ENCODE results near the gene INTS14.
"Not testable (repeated sequence)": the region's sequence is repeated elsewhere in the genome, so short reads cannot be mapped to it uniquely, and the experiment has no call there.

INTS14 gene

GRCh38 chr15:65630760-65631159, 19.8 kb upstream of the INTS14 start:
- no peak for DNase-seq

- no peak for DNase-seq
Measured at GRCh38 chr15:65629548-65629947, 18.6 kb upstream of the INTS14 start.

- no peak for DNase-seq
Measured at GRCh38 chr15:65626856-65627255, 15.9 kb upstream of the INTS14 start.

GRCh38 chr15:65623103-65623502, 12.2 kb upstream of the INTS14 start:
- DNase-seq = no peak

- no peak for DNase-seq
Measured at GRCh38 chr15:65621638-65622037, 10.7 kb upstream of the INTS14 start, which contains the start of gene SLC24A1. TSS of gene SLC24A1 (plus strand) at chr15:65621938. CDS start at chr15:65624081, 2,143 bp downstream.

GRCh38 chr15:65620833-65621232, 9.9 kb upstream of the INTS14 start:
- DNase-seq = no peak

- DNase-seq = no peak
Measured at GRCh38 chr15:65619626-65620290, 8.8 kb upstream of the INTS14 start.

GRCh38 chr15:65618560-65619109, 7.7 kb upstream of the INTS14 start:
- DNase-seq = no peak

- DNase-seq = not testable (repeated sequence)
Measured at GRCh38 chr15:65615887-65616286, 5.0 kb upstream of the INTS14 start.

GRCh38 chr15:65612949-65613744, 2.2 kb upstream of the INTS14 start:
- DNase-seq = no peak

GRCh38 chr15:65612616-65612946, 1.6 kb upstream of the INTS14 start:
- DNase-seq = no peak

GRCh38 chr15:65611888-65612615, 1.1 kb upstream of the INTS14 start:
- no peak for DNase-seq

- DNase-seq = no peak
Measured at GRCh38 chr15:65603559-65603958, 7.4 kb downstream of the INTS14 start.

GRCh38 chr15:65603134-65603533, 7.8 kb downstream of the INTS14 start:
- no peak for DNase-seq

GRCh38 chr15:65599677-65600076, 11.3 kb downstream of the INTS14 start:
- DNase-seq = no peak

GRCh38 chr15:65598468-65598867, 12.5 kb downstream of the INTS14 start:
- DNase-seq = no peak

- peak in 1 of 2 donors; percentile 34 for DNase-seq
Measured at GRCh38 chr15:65595960-65596359, 15.0 kb downstream of the INTS14 start.

GRCh38 chr15:65587094-65587493, 23.8 kb downstream of the INTS14 start:
- DNase-seq = no peak

GRCh38 chr15:65584241-65584640, 26.7 kb downstream of the INTS14 start:
- no peak for DNase-seq

- peak; percentile 61 to 77 for DNase-seq
Measured at GRCh38 chr15:65583701-65584100, 27.2 kb downstream of the INTS14 start.

GRCh38 chr15:65580287-65580686, 30.6 kb downstream of the INTS14 start:
- no peak for DNase-seq

- DNase-seq = no peak
Measured at GRCh38 chr15:65579762-65580161, 31.2 kb downstream of the INTS14 start.
